GM12891 (cell line): ENCODE results near the gene LRP11.

Experiments
- POLR2A ChIP-seq: IDR thresholded peaks from 2 replicates; pipeline ENCODE4 v1.6.1; 2011; ENCODE audit warnings: low read depth, low read length, control low read depth
- POLR2AphosphoS5 ChIP-seq: IDR thresholded peaks from 2 replicates; pipeline ENCODE4 v1.6.1; 2011; ENCODE audit warnings: low read depth, low read length, control low read depth
- POU2F2 ChIP-seq: IDR thresholded peaks from 2 replicates; pipeline ENCODE4 v1.6.1; 2011; ENCODE audit warnings: low read depth, mild to moderate bottlenecking, control low read depth, low read length, moderate library complexity
- SPI1 ChIP-seq: IDR thresholded peaks from 2 replicates; pipeline ENCODE4 v1.6.1; 2011; ENCODE audit warnings: low read depth, low read length, control low read depth
- TAF1 ChIP-seq: IDR thresholded peaks from 2 replicates; pipeline ENCODE4 v1.6.1; 2011; ENCODE audit warnings: low read depth, low read length, control low read depth

- TF ChIP-seq POLR2A (no peak), POLR2AphosphoS5 (no peak), TAF1 (no peak), SPI1 (no peak), POU2F2 (no peak)
Observed at GRCh38 chr6:149910721-149911151, 46.6 kb upstream of the LRP11 start.
